NCI-H1105 (cell line): Measurements from ENCODE around the gene SHANK1.
"Not testable (repeated sequence)": the region's sequence is repeated elsewhere in the genome, so short reads cannot be mapped to it uniquely, and the experiment has no call there.

Experiments used
- DNase-seq: peaks from one replicate; lab custom pipeline; 2025; lab: John Stamatoyannopoulos, UW

The SHANK1 gene

GRCh38 chr19:50719566-50719965 is at the start of gene SHANK1:
TSS of gene SHANK1 (minus strand) at chr19:50719802. CDS start at chr19:50716919, 2,883 bp downstream.
- DNase-seq, result no peak

DNA sequence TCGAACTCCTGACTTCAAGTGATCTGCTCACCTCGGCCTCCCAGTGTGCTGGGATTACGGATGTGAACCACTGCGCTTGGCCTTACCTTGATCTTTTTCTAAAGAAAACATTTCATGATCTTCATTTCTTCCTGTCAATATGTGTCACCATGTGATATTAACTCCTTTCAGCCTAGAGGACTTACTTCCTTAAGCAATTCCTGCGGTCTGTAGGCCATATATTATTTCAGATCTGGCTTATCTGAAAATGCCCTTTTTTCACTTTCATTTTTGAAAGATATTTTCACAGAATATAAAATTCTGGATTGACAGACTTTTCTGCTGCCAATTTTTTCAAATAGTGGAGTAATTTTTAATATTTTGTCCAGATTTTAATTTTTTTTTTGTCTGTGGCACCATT is 48.7 kb upstream of the SHANK1 start:
- DNase-seq, result no peak

GRCh38 chr19:50767263-50767662 is 47.7 kb upstream of the SHANK1 start:
- not testable (repeated sequence) for DNase-seq

DNA sequence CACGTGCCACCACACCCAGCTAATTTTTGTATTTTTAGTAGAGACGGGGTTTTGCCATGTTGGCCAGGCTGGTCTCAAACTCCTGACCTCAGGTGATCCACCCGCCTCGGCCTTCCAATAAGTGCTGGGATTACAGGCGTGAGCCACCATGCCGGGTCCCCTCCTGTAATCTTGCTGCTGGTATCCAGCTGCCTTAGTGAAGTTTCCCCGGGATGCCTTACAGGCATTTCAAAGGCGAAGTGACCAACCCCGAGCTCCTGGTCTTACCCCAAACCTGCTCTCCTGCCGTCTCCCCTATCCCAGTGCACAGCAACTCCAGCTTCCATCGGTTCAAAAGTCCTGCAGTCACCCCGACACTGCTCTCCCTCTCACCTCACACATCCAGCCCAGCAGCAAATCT is 47.1 kb upstream of the SHANK1 start:
- DNase-seq, result not testable (repeated sequence)

- no peak for DNase-seq
Observed at GRCh38 chr19:50764409-50764808, 44.8 kb upstream of the SHANK1 start.

- DNase-seq, result not testable (repeated sequence)
Observed at GRCh38 chr19:50763521-50763920, 43.9 kb upstream of the SHANK1 start.

DNA sequence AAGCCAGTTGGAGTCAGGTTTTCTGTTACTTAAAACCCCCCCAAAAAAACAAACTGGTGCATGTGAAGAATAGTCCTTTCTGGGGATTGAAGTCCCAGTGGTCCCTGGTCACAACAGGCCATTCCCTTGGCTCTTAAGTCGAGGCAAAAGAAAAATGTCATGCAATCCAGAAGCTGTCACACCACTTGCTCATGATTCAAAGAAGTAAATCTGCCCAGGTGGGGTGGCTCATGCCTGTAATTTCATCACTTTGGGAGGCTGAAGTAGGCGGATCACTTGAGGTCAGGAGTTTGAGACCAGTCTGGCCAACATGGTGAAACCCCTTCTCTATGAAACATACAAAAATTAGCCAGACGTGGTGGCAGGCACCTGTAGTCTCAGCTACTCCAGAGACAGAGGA is 41.9 kb upstream of the SHANK1 start:
- DNase-seq, result not testable (repeated sequence)

DNA sequence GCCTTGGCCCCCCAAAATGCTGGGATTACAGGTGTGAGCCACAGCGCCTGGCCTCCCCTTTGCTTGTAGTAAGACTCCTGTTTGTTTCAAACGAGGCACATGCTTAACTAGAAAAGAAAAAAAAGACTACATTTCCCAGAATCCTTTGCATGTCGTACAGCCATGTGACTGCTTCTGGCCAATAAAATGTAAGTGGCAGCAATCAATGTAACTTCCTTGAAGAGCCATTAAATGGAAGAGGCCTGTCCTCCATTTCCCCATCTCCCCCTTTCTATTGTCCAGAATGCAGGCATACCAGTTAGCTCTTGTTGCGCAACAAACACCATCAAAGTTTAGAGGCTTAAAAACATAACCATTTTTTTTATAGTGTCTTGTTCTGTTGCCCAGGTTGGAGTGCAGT is 40.3 kb upstream of the SHANK1 start:
- no peak for DNase-seq

DNA sequence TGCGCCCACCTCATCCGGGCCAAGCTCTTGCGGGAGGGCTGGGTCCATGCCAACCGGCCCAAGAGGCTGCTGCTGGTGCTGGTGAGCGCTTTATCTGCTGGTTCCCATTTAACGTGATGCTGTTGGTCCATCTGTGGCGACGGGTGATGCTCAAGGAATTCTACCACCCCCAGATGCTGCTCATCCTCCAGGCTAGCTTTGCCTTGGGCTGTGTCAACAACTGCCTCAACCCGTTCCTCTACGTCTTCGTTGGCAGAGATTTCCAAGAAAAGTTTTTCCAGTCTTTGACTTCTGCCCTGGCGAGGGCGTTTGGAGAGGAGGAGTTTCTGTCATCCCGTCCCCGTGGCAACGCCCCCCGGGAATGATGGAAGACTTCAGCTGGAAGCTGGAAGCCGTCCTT is 39.5 kb upstream of the SHANK1 start:
- DNase-seq, result not testable (repeated sequence)

GRCh38 chr19:50757624-50758023 is 38.0 kb upstream of the SHANK1 start:
- not testable (repeated sequence) for DNase-seq

DNA sequence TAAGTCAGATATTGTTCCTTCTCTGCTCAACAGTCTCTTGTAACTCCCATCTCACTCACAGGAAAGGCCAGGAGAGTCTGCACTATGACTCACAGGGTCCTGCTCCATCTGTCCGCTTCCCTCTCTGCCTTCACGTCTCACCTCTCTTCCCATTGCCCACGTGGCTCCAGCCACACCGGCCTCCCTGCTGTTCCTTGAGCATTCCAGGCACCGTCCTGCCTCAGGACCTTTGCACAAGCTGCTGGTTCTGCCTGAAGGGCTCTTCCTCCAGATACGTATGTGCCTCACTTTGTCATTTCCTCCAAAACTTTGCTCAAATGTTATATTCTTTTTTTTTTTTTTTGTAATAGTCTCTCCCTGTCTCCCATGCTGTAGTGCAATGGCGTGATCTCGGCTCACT is 36.6 kb upstream of the SHANK1 start:
- not testable (repeated sequence) for DNase-seq

GRCh38 chr19:50753879-50754278 is 34.3 kb upstream of the SHANK1 start:
- DNase-seq, result no peak

DNA sequence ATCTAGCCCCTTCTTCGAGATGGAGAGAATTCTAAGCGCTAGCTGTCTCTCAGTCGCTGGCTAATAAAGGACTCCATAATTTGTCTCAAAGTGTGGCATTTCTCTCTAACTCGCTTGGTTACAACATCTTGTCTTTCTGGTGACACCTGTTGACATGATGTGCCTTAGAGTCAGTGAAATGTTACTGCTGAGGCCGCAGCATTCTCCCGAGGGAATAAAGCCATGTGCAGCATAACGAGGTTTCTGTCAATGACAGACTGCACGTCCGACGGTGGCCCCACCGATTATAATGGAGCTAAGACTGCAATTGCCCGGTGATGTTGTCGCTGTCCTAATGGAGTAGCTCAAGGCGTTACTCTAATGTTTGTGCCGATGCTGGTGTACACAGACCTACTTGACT is 30.4 kb upstream of the SHANK1 start:
- no peak for DNase-seq

GRCh38 chr19:50749490-50749889 is 29.9 kb upstream of the SHANK1 start:
- DNase-seq, result no peak

DNA sequence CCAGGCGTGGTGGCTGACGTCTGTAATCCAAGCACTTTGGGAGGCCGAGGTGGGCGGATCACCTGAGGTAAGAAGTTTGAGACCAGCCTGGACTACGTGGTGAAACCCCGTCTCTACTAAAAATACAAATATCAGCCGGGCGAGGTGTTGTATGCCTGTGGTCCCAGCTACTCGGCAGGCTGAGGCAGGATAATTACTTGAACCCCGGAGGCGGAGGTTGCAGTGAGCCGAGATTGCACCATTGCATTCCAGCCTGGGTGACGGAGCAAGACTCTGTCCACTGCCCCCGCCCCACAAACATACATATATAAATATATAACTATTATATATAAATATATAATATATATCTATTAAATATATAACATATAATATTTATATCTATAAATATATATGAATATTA is 27.5 kb upstream of the SHANK1 start:
- not testable (repeated sequence) for DNase-seq

GRCh38 chr19:50745221-50745620 is 25.6 kb upstream of the SHANK1 start:
- DNase-seq, result no peak

- no peak for DNase-seq
Observed at GRCh38 chr19:50743537-50743936, 23.9 kb upstream of the SHANK1 start.

DNA sequence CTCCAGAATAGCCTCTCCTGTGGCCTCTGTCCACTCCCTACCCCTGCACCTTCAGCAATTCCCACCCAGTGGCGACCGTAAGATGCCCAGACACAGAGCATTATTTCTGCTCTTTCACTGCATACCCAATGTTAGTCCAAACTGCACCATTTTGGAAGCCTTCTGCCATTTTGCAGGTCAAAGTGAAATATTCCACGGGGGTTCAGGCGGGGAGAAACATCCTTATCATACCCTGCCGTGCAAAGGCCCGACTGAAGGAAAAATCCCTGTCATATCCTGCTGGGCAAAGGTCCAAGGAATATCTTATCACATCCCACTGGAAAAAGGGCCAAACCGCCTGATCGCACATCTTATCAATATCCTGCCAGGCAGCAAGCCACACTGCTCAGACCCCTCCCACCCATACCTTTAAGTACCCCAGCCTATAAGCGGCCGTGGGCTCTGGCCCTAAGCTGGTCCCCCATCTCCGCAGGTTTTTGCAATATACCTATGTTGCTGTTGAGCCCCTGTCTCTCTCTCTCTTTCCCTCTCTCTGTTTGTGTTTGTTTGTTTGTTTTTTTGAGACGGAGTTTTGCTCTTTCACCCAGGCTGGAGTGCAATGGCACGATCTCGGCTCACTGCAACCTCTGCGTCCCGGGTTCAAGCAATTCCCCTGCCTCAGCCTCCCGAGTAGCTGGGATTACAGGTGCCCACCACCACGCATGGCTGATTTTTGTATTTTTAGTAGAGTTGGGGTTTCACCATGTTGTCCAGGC is 21.8 kb upstream of the SHANK1 start:
- DNase-seq, result no peak

- DNase-seq, result no peak
Observed at GRCh38 chr19:50739914-50740426, 20.4 kb upstream of the SHANK1 start.

- no peak for DNase-seq
Observed at GRCh38 chr19:50739132-50739913, 19.7 kb upstream of the SHANK1 start.

- no peak for DNase-seq
Observed at GRCh38 chr19:50736338-50736737, 16.7 kb upstream of the SHANK1 start.

GRCh38 chr19:50735869-50736268 is 16.3 kb upstream of the SHANK1 start:
- no peak for DNase-seq

DNA sequence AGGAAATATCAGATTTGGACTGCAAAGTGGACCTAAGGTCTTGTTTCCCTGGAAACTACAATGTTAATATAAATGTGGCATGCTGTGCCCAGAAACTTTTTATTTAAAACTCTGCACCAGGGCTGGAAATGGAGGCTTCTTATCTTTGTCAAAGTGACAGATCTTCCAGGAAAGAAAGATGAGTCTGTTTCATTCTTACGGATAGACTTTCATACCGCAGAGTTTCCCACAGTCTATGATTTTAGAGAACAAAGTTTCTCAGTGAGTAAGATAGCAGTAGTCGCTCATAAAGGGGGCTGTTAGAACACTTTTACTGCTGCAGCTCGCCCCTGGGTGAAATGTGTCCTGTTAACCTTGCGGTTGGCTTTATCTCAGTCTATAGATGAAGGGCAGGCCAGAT is 10.3 kb upstream of the SHANK1 start:
- no peak for DNase-seq
